Rectal smooth muscle tissue (tissue), 1 donor: ENCODE measurements around the gene FUT4.

Source experiments
- H3K27ac ChIP-seq: one replicate; pipeline ENCODE4 v1.7.0; 2013; ENCODE audit warnings: low read depth, low read length, inconsistent platforms
- H3K27me3 ChIP-seq: one replicate; pipeline ENCODE4 v1.7.0; 2013; ENCODE audit warnings: low read length; ENCODE audit not compliant: control insufficient read depth, insufficient read depth
- H3K36me3 ChIP-seq: one replicate; pipeline ENCODE4 v1.7.0; 2013; ENCODE audit warnings: low read length; ENCODE audit not compliant: control insufficient read depth, insufficient read depth
- H3K4me1 ChIP-seq: one replicate; pipeline ENCODE4 v1.7.0; 2013; ENCODE audit warnings: low read length; ENCODE audit not compliant: control insufficient read depth, insufficient read depth
- H3K4me3 ChIP-seq: one replicate; pipeline ENCODE4 v1.7.0; 2013; ENCODE audit warnings: low read length
- H3K9ac ChIP-seq: one replicate; pipeline ENCODE4 v1.7.0; 2013; ENCODE audit warnings: low read length

The FUT4 gene

GRCh38 chr11:94518300-94518699 is 25.4 kb upstream of the FUT4 start:
- H3K36me3 ChIP-seq: no peaks in the 10 kb centered on the region
- no peaks in the 10 kb centered on the region for H3K27me3 ChIP-seq
- no peak overlapping the region for H3K4me3 ChIP-seq
- no peaks in the 10 kb centered on the region for H3K4me1 ChIP-seq
- H3K9ac ChIP-seq: no peak overlapping the region
- H3K27ac ChIP-seq: no peak overlapping the region

DNA sequence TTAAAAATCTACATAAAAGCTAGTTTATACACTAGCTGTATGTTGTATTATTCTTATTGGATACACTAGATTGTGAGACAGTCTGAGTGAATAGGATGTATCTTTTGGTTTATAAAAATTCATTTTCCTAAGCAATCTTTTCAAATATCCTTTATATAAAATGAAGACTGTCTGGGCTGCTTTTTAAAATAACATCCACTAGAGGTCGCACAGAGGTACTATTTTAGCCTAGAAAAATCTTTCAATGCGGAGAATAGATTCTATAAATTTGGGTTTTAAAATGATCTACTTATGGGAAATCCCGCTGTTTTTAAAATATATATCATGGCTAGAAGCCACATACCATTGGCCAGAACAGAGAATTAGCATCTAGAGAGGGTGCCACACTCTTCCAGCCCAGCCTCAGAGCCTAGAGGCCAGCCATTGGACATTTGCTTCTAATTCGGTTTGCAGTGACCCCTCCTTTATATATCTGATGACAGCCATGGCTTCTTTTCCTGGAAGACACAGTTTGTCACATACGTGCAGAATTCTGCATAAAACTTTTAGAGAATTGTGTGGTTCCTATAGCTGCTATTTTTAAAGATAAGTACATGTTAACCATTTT is 24.1 kb upstream of the FUT4 start:
- no peak overlapping the region for H3K9ac ChIP-seq
- H3K36me3 ChIP-seq: no peaks in the 10 kb centered on the region
- H3K4me3 ChIP-seq: no peak overlapping the region
- H3K4me1 ChIP-seq: no peaks in the 10 kb centered on the region
- no peaks in the 10 kb centered on the region for H3K27me3 ChIP-seq
- no peak overlapping the region for H3K27ac ChIP-seq

DNA sequence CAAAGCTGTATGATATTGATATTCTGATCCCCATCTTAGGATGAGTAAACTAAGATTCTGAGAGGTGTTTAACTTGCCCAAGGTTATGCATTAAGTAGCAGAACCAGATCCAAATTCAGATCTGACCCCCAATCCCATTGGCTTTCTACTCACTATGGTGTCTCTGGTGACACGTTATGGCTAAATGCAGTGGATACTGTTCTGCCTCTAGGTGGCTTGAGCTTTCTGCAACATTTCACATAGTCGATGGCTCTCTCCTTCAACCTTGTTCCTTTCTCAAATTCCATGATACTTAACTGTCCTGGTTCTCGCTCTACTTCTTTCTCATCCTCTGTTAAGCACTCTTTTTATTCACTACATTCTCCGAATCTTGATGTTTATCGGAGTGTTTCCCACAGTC is 22.0 kb upstream of the FUT4 start:
- Histone ChIP-seq H3K9ac (no peak overlapping the region), H3K27ac (no peak overlapping the region), H3K27me3 (no peaks in the 10 kb centered on the region), H3K36me3 (no peaks in the 10 kb centered on the region), H3K4me1 (no peaks in the 10 kb centered on the region), H3K4me3 (no peak overlapping the region)

- H3K27me3 ChIP-seq: no peaks in the 10 kb centered on the region
- no peak overlapping the region for H3K4me3 ChIP-seq
- no peak overlapping the region for H3K9ac ChIP-seq
- no peaks in the 10 kb centered on the region for H3K36me3 ChIP-seq
- H3K27ac ChIP-seq: no peak overlapping the region
- H3K4me1 ChIP-seq: no peaks in the 10 kb centered on the region
Observed at GRCh38 chr11:94524341-94524740, 19.4 kb upstream of the FUT4 start.

DNA sequence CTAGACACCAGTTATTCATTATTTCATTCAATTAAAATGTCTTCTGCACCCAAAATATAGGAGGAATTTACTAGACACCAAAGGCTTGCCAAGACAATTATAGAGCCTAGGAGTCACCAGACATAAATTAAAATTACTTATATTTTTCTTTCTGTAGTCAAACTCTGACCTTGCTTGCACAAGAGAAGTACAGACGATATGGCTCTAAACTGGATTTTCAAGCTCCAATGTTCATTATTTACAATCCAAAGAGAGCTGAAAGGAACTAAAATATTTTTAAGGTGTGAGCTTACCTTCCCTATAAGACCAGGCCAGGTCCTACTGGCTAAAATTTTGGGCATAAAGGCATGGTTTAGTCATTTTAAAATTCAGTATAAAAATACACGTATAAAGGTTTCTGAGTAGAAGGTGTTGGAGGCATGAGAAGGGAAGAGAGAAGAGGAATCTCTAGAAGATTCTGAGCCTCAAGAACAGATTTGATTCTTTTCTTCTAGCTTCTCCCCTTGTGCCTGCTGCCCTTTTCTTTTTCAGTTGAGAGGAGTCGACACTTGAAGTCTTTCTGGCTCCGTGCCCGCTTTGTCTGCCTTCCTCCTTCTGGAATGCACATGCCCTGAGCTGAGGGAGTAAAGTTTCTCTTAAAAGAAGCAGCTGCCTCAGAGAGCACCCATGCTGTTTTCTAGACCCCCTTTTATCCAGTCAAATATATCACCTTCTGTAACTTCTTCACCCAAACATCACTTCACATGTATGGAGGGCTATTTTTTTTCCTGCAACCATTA is 18.0 kb upstream of the FUT4 start:
- H3K4me1 ChIP-seq: no peaks in the 10 kb centered on the region
- H3K27ac ChIP-seq: no peak overlapping the region
- H3K4me3 ChIP-seq: no peak overlapping the region
- H3K9ac ChIP-seq: no peak overlapping the region
- no peaks in the 10 kb centered on the region for H3K27me3 ChIP-seq
- no peaks in the 10 kb centered on the region for H3K36me3 ChIP-seq

GRCh38 chr11:94526645-94527438 is 16.9 kb upstream of the FUT4 start:
- Histone ChIP-seq H3K9ac (no peak overlapping the region), H3K27ac (no peak overlapping the region), H3K4me3 (no peak overlapping the region), H3K36me3 (no peaks in the 10 kb centered on the region), H3K27me3 (no peaks in the 10 kb centered on the region), H3K4me1 (no peaks in the 10 kb centered on the region)

GRCh38 chr11:94528551-94528950 is 15.2 kb upstream of the FUT4 start:
- Histone ChIP-seq H3K4me3 (no peak overlapping the region), H3K9ac (no peak overlapping the region), H3K27ac (no peak overlapping the region), H3K27me3 (no peaks in the 10 kb centered on the region), H3K36me3 (no peaks in the 10 kb centered on the region), H3K4me1 (no peaks in the 10 kb centered on the region)

GRCh38 chr11:94532211-94532610 is 11.5 kb upstream of the FUT4 start:
- H3K4me1 ChIP-seq: no peaks in the 10 kb centered on the region
- H3K27ac ChIP-seq: no peak overlapping the region
- no peaks in the 10 kb centered on the region for H3K36me3 ChIP-seq
- no peak overlapping the region for H3K4me3 ChIP-seq
- no peak overlapping the region for H3K9ac ChIP-seq
- H3K27me3 ChIP-seq: no peaks in the 10 kb centered on the region

DNA sequence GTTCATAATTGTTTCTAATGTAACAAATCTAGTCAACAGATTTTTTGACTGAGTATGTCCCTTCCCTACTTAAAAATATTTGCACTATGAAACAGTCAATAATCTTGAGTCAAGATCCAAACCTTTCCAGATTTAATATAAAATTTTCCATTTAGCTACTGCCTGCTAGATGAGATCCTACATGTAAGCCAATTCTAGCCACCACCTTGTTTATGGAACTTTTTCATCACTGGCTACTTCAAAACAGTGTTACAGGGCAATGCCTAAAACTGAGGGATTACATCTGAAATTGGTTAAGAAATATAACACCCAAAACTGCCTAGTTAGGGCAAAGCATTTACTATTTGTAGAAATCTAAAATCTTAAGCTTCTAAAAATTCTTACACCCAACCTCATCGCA is 10.5 kb upstream of the FUT4 start:
- Histone ChIP-seq H3K27me3 (no peaks in the 10 kb centered on the region), H3K4me3 (no peak overlapping the region), H3K9ac (no peak overlapping the region), H3K36me3 (no peaks in the 10 kb centered on the region), H3K4me1 (no peaks in the 10 kb centered on the region), H3K27ac (no peak overlapping the region)

DNA sequence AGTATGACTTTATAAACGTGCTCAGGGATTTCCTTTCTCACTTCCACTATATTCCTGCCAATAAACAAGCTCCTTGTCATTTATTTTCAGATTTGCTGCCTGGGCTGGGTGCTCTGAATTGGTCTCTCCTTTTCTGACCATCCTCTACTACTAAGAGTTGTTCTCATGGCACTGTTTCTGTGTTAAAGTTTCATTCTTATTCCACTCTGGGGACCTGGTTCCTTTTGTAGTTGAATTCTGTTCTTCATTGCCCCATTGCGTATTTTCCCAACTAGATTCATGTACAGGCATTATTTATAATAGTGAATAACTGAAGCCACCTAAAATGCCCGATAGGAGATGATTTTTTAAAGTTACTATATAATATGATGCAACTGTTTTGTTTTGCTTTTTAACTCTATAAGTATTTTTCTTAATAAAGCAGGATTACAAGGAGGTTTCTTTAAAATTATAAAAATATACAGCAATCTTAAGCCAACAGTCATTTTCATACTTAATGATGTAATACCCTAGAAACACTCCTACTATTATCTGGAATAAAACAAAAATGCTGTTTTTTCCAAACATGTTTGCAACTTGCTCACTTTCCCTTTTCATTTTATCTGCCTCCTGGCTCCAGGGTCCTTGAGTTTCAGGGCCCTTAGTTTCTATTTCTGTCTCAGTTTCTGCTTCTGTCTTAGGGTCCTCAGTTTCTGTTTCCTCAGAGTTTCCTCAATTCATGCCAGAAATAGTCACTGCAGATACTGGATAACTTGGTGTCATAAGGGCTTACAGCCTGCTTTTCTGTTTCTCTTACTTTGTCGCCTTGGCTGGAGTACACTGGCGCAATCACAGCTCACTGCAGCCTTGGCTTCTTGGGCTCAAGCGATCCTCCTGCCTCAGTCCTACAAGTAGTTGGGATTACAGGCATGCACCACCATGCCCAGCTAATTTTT is 9.8 kb upstream of the FUT4 start:
- no peak overlapping the region for H3K4me3 ChIP-seq
- no peak overlapping the region for H3K9ac ChIP-seq
- H3K27ac ChIP-seq: no peak overlapping the region
- no peaks in the 10 kb centered on the region for H3K27me3 ChIP-seq
- no peaks in the 10 kb centered on the region for H3K36me3 ChIP-seq
- no peaks in the 10 kb centered on the region for H3K4me1 ChIP-seq

DNA sequence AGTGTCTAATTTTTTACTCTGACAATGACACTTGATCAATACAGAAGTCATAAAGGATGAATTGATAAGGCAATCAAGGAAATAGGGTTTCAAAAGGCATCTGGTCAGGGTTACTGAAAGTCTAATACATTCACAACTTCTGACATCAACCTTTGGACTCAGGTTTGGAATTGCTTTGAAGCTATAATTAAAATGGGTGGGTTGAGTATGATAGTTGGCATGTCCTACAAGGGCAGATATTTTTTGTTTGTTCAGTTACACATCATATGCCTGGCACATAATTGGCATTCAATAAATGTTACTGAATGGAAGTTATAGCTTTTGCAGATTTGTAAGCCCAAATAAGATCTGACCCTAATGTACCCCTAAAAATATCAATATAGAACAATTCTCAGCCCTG is 7.3 kb upstream of the FUT4 start:
- Histone ChIP-seq H3K4me3 (no peak overlapping the region), H3K36me3 (no peaks in the 10 kb centered on the region), H3K27ac (no peak overlapping the region), H3K27me3 (no peaks in the 10 kb centered on the region), H3K4me1 (no peaks in the 10 kb centered on the region), H3K9ac (no peak overlapping the region)

DNA sequence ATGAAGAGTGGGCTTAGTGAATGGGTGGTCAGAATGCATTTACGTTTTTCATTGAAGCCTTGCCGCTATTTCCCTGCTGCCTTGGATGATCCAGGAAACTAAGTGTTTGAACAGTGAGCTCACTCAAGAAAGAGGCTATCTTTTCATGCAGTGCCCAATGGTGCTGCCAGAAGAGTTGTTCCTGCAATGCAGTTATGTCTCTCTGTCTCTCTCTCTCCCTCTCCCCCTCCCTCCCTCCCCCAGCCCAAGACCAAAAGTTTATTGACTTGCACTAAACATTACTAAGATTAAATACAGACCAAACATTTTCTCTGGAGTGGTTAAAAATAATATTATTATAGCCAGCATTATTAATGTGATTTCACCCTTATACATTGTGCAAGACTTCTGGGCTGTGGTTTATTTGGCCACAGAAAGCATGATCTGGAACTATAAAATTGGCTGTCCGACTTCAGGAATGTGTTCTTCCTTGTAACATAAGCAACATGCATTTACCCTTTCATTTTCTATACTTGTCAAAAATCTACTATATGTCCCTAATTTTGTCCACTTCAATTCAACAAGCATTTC is 6.6 kb upstream of the FUT4 start:
- no peak overlapping the region for H3K9ac ChIP-seq

More for the DNA sequence above, 6.6 kb upstream of the FUT4 start:
- Histone ChIP-seq H3K27me3 (no peaks in the 10 kb centered on the region), H3K36me3 (no peaks in the 10 kb centered on the region), H3K4me3 (no peak overlapping the region), H3K4me1 (no peaks in the 10 kb centered on the region), H3K27ac (no peak overlapping the region)
